Stimulated activated CD4-positive, alpha-beta T cell treated with anti-CD3 and anti-CD28 coated beads, TNF-alpha, amount 100 ng/mL, for 4 hours (primary cell): ENCODE measurements around the gene EXOC3.
"Not testable (repeated sequence)": the region's sequence is repeated elsewhere in the genome, so short reads cannot be mapped to it uniquely, and the experiment has no call there.

Experiments used
- DNase-seq, 3 experiments: peaks; one replicate each; pipeline ENCODE4 v3.0.0-alpha.2; 2020; ENCODE audit warnings: low read depth in 3 of 3

The EXOC3 gene

DNA sequence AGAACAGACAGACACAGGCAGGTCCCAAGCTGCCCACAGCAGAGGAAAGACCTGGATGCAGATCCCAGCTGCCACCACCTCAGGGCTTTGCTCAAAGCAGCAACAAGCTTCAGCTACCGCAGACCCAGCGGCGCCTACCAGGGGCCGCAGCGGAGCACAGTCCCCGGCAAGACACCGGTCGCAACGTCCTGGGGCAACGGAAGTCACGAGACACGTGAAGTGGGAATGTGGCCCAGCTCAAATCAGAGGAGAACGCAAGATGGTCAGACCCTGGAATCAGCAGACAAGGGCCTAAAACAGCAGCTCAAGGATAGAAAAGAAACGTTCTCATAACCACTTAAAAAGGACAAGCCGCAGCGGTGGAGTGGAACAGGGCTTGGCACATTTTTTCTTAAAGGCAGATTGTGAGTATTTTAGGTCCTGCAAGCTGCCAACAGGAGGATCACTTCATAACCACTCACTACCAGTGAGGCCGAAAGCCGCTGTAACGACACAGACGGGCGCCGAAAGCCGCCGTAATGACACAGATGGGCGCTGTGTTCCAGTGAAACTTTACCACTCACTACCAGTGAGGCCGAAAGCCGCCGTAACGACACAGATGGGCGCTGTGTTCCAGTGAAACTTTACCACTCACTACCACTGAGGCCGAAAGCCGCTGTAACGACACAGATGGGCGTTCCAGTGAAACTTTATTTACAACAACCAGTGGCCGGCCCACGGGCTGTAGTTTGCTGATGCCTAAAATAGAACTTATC, 59.5 kb downstream of the EXOC3 start:
- no peak for DNase-seq

DNA sequence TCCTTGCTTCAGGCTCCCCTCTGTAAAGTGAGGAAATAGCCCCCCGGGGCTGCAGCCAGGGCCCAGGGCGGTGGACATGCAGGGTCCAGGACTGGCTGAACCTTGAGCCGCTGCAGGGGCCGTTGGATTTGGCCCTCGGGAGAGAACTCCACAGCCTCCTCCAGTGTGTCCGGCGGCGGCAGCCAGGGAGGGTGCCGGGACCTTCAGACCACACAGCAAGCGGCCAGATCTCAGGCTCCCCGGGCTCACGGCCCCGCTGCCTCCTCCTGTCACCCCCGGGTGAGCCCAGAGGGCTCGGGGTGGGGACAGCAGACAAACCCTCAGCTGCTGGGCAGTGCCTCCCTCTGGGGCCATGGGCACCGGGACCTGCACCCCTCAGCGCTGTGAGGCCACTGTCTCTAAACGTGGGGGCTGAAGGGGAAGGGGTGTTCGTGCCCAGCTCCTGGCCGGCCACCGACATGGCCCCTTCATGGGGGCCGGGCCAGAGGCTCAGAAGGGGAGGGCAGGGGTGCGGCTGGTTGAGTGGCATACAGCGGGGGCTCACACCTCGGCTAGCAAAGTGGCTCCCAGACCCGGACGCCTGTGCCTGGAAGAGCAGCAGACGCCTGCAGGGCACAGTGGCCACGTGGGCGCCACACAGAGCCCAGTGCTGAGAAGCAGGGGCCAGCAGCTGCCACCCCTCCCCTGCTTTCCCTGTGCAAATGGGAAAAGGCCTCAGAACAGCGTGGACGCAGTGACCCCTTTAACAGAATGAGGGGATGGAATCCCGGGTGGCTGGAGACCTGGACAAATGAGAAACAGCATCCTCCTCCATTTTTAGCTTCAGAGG, 61.6 kb downstream of the EXOC3 start:
- DNase-seq: no peak

DNA sequence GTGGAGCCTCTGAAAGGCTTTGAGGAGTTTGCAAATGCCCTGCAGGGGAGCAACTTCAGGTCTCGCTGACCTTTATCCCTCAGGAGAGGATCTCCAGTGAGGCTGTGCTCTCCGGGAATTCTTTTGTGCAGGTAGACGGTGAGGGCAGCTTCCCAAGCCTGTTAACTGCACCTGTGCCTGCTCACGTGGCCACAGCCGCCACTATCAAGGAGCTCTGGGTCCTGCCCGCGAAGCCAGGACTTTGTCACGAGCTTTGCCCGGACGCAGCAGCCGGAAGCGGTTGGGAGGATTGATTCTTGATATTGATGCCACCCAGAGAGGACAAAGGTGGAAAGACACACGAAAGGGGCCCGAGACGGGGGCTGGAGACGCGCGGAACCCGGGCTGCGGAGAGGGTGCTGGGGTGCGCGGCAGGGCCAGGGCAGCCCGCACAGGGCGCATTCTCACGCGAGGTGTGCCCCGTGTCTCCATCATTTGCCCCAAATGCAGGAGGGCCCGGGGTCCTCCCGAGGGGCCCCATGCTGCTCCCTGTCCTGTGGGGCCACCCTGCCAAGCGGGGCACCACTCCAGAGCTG, 63.1 kb downstream of the EXOC3 start:
- no peak for DNase-seq

DNA sequence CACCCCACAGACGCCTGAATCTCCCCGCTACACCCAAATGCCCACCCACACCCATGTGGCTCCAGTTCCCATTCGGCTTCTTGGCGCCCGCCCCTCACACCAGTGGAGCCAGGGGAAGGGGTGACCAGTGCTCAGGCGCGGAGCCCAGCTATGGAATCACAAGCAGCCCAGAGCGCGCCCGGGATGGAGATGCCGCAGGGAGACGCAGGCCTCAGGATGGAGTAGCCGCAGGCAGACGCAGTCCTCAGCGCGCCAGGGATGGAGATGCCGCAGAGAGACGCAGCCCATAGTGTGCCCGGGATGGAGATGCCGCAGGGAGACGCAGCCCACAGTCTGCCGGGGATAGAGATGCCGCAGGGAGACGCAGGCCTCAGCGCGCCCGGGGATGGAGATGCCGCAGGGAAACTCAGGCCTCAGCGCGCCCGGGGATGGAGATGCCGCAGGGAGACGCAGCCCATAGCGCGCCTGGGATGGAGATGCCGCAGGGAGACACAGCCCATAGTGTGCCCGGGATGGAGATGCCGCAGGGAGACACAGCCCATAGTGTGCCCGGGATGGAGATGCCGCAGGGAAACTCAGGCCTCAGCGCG, 65.1 kb downstream of the EXOC3 start:
- DNase-seq: not testable (repeated sequence)

DNA sequence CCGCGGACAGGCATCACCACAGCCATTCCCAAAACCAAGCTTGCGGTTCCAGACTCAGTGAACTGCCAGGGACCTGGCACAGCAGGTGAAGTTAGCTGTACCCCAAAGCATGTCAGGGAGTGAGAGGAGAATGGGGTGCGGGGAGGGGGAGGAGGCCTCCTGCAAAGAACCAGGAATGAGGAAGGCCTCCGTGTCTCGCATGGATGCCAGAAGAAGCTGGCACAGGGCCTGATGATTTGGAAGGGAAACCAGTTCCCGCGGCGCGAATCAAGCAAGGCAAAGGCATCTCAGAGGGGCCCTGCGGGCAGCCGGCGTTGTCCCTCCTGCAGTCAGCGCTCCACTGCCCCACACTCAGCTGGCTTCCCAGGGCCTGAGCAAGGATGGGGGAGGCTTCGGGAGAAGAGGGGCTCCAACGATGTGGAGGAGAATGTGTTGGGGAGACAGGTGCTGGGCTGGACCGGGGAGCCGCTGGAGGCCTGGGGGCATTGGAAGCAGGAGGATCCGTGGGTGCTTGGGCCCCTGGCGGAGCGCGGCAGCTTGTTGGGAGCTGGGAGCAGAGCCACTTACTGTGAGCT, 66.7 kb downstream of the EXOC3 start:
- no peak for DNase-seq

DNA sequence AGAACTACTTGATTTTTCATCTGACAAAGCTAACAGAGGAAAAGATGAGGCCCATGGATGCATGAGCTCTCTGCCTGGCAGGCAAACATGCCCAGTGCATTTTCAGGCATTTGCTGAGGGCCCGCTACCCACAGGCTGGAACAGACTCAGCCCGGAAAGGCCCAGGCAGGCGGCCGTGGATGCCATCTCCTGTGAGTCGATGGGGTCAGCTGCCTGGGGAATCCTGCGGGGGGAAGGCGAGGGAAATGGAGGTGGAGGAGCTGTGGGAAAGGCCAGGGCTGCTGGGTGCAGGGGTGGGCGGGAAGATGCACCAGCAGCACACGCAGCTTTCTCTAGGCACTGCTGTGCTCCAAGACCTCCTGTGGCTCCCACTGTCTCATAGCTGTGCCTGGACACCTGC, 67.5 kb downstream of the EXOC3 start:
- no peak for DNase-seq

DNA sequence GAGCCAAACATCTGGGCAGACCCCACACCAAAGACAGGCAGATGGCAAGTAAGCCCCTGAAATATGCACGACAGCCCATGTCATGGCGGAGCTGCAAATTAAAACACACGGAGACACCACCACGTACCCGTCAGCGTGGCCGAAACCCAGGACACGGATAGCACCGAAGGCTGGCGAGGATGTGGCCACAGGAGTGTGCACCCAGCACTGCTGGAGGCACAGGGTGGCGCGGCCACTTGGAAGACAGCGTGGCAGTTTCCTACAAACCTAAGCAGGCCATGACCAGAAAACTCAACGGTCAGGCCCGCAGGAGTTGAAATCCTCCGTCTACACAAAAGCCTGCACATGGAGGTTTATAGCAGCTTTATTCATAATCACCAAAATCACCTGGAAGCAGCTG, 68.5 kb downstream of the EXOC3 start:
- DNase-seq: no peak

DNA sequence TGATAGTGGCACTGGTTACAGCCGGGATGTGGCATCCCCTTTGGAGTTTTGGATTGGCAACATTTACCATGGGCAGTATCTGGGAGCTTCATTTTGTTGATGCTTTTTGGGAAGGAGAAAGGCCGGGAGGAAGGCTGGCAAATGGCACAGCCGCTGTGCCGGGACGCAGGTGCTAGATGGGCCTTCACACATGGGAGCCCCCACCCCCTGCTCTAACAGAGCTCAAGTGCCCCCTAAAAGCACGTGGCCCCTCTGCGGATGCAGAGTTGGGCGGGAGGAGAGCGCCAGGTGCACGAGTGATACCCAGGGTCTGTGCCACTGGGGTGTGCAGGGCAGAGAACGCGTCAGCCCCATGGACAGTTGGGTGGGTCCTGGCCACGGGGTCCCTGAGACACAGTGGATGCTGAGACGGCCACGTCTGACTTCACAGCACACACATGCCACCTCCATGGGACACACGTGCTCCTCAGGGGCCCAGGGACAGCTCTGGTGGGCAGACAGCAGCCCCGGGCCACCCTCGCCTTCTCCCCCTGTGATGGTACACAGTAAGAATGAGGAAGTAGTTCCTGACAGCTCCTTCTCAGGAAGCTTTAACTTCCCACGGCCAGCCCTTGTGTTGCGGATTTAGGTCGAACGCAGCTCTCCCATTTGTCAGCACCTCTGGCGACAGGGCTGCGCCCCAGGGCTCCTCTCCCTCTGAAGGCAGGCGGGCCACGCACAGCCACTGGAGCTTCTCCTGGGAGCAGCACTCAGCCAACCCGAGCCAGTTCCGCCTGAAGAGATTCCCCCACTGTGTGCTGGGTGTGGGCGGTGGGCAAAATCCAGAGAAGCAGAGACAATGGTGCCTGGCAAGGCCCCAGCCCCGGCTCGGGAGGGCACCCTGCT, 70.5 kb downstream of the EXOC3 start:
- no peak for DNase-seq

DNA sequence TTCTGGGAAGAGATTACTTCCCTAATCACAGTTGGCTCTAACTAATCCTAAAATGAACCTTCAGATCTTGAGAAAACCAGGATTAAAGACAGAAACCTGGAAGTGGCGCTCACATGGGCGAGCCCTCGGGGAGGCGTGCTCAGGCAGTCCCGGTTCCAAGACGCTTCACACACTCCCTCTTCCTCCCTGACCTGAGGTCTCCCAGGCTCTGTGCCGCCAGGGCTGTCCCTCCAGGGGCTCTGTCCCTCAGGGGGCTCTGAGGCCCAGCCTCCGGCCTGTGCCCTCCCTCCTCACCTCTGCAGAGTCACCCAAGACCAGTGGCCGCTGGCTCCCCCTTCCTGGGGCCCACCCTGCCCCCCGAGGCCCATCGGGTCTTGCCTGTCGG, 71.1 kb downstream of the EXOC3 start:
- no peak for DNase-seq

DNA sequence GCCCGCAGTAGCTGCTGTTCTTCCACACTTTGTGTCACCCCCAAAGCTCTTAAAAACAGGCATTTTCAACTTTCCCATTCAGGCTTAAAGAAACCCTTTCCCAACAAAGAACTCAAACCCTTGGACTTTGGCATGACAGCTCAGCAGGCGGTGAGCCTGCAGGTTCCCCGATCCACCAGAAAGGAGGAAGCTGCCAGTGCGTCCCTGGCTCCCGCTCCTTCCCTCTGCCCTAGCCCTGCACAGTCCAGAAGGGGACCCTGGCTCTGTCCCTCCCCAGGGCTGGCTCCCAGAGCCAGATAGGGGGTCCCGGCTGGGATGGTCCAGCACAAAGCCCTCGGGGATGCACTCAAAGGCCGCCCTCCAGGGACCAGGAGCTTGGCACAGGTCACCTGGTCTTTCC, 71.7 kb downstream of the EXOC3 start:
- DNase-seq: no peak

DNA sequence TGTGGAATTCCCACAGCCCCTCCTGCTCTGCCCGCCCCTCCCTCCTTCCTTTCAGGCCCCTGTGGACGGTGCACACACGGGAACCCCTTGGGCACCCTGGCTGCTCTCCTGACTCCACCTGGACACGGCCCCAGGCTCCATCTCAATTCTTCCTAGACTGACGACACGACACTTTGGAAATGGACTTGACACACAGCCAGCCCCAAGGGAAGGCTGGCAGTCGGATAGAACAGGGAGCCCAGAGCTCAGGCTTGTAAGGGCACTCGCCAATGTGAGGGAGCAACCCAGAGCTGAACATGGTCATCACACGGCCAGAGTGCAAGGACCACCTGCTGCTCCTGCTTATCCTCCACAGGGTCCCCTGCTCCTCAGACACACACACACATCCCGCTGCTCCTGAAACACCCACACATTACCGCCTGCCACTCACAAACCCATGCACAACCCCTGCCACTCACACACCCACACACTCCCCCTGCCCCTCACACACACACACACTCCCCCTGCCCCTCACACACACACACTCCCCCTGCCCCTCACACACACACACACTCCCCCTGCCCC, 72.4 kb downstream of the EXOC3 start:
- DNase-seq: no peak

DNA sequence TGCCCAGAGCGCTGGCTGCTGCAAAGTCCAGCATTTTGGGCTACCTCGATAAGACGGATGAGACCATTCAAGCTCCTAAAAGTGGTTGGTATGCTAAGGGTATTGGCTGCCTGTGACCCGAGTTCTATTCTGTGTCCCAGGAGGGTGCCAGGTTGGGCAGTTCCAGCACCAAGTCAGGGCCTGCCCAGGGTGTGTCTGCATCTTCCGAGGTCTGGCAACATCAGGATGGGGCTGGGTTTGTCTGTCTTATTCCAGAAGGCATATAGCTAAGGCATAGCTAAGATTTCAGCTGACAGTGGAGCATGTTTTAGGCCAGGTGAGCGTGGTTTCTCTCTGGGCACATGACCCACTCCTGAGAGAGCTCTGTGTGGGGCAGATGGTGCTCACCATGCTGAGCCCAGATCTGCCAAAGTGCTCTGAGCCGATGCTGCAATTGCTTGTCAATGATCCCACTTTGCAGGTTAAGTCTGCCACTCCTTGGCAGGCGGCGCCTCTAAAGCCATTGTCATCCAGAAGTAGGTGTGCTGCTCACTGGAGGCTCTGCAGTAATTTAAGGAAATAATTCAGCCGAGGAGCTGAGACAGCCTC, 73.5 kb downstream of the EXOC3 start:
- no peak for DNase-seq
